Fibroblast of mammary gland (primary cell): ENCODE measurements around the gene MED15.
"Not testable (repeated sequence)": the region's sequence is repeated elsewhere in the genome, so short reads cannot be mapped to it uniquely, and the experiment has no call there.

ENCODE experiments used
- DNase-seq: peaks from one replicate; pipeline ENCODE4 v3.0.0-alpha.2; 2010; ENCODE audit warnings: low read depth
- H3K4me3 ChIP-seq: 2 replicates; pipeline ENCODE4 v1.5.1; 2011; ENCODE audit warnings: low read depth, mild to moderate bottlenecking, low read length, moderate library complexity; ENCODE audit not compliant: control insufficient read depth
- CTCF ChIP-seq: conservative IDR thresholded peaks from 2 replicates; pipeline ENCODE4 v1.5.1; 2011; ENCODE audit warnings: low read depth, low read length, inconsistent platforms; ENCODE audit not compliant: control insufficient read depth, insufficient read depth

Gene MED15

DNA sequence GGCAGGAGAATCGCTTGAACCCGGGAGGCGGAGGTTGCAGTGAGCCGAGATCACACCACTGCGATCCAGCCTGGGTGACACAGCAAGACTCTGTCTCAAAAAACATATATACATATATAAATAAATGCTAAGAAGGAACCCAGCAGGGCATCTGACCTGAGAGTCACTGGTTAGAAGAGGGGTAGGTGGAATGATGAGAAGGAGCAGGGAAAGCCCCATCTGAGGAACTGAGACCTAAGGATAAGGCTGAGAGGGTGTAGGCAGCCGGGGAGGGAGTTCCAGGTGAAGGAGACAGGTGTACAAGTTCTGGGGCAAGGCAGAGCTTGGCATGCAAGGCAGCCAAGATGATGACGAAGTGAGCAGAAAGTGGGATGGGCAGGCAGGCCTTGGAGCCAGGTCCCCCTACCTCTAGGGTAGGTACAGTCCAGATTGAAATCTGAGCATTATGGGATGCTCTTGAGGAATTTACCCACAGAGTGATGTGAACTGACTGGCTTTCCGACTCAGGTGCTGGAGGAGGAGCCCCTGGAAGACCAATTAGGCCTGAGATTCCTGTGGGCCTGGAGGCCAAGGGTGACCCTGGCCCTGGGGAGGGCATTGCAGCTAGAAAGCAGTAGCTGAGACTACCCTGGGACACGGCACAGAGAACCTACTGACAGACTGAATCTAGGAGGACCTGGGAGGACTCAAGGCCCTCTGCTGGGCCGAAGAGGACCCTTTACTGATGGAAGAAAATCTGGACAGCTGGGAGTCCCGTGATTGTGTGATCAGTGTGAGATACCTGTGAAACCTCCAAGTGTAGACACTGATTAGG lies 34.6 kb upstream of the MED15 start:
- TF ChIP-seq CTCF = no peak
- DNase-seq = no peak

DNA sequence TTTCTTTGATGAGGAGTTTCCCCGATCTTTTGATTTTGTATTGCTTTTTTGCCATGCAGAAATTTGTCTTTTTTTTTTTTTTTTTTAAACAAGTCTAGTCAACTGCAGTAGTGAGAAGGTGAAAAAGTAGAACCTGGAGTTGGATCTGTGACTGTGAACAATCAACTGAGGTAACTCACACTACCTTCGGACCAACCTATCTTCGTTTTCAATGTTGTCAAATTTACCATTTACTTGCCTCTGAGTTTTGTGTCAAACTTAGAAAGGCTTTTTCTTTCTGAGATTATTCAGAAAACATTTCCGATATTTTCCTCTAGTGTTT lies 32.3 kb upstream of the MED15 start:
- DNase-seq = no peak
- no peak for TF ChIP-seq CTCF
- H3K4me3 ChIP-seq = no peak overlapping the region

More for the DNA sequence above, 34.6 kb upstream of the MED15 start:
- no peak overlapping the region for H3K4me3 ChIP-seq

GRCh38 chr22:20475569-20475968 lies 31.8 kb upstream of the MED15 start:
- not testable (repeated sequence) for DNase-seq, H3K4me3 ChIP-seq

DNA sequence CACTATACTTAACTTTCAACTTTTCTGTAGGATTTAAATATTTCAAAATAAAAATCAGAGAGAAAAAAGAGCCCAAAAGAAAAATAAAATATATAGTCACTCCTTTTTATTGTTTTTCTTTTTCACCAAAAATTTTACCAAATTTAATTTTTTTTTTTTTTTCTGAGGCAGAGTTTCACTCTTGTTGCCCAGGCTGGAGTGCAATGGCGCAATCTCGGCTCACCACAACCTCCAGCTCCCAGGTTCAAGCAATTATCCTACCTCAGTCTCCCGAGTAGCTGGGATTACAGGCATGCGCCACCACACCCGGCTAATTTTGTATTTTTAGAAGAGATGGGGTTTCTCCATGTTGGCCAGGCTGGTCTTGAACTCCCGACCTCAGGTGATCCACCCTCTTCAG lies 29.4 kb upstream of the MED15 start:
- DNase-seq, H3K4me3 ChIP-seq: not testable (repeated sequence)

DNA sequence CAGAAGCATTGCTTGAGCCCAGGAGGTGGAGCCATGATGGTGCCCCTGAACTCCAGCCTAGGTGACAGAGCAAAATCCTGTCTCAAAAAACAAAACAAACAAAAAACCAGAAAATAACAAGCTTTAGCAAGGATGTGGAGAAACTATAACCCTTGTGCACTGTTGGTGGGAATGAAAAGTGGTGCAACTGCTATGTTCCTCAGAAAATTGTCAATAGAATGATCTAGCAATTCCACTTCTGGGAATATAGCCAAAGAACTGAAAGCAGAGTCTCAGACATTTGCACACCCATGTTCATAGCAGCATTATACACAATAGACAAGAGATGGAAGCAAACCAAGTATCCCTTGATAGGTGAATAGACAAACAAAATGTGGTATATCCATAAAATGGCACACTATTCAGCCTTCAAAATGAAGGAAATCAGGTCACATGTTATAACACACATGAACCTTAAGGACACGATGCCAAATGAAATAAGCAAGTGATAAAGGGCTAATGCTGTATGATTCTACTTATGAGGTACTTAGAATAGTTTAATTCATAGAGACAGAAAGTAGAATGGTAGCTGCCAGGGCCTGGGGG lies 27.7 kb upstream of the MED15 start:
- DNase-seq = peak; percentile 5
- TF ChIP-seq CTCF = no peak
- no peak overlapping the region for H3K4me3 ChIP-seq

- H3K4me3 ChIP-seq, DNase-seq: not testable (repeated sequence)
Measured at GRCh38 chr22:20483143-20483506, 24.3 kb upstream of the MED15 start.

DNA sequence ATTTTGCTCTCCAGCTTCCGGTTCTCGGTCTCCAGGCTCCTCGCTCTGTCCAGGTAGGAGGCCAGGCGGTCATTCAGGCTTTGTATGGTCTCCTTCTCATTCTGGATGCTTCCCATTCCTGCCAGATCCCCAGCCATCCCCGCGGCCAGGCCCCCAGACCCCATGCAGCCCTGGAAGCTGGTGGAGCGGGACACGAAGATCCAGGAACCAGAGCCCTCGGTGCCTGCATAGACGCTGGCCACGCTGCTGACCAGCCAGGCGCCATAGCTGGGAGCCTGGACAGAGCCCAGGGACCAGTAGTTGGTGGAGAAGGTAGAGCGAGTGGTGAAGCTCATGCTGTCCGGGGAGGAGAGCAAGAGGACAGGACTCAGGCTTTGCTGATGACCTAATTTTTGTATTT lies 23.6 kb upstream of the MED15 start:
- no peak for TF ChIP-seq CTCF
- DNase-seq = no peak
- no peak overlapping the region for H3K4me3 ChIP-seq

DNA sequence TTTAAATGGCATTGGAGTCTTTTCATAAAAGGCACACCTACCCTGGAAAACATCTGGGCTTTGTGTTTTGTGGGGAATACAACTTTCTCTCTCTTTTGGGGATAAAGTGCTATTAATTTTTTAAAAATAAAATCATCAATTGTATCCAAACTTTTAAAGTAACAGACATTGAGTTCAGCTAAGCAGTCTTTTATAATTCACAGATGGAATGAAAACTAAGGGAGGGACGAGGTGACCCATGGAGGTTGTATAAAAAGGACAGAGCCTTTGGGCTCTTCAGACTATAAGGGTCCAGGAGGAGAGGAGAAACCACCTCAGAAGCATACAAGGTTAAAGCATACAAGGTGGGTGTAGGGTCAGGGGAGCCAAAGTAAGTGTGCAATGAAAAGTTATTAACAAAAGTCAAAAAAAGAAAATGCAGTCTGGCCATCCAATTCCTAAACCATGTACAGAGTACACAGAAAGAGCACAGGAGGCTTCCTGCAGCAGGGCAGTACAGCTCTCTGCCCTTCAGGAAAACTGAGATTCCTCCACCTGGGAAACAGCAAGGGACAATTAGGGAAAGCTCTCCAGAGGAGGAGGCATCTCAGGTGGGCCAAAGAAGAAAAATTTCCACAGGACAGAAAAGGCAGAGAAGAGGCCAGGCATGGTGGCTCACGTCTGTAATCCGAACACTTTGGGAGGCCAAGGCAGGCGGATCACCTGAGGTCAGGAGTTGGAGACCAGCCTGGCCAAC lies 22.3 kb upstream of the MED15 start:
- no peak overlapping the region for H3K4me3 ChIP-seq
- no peak for DNase-seq
- TF ChIP-seq CTCF = no peak
